Measurements from ENCODE around the gene KCND3.

KCND3 gene

DNA sequence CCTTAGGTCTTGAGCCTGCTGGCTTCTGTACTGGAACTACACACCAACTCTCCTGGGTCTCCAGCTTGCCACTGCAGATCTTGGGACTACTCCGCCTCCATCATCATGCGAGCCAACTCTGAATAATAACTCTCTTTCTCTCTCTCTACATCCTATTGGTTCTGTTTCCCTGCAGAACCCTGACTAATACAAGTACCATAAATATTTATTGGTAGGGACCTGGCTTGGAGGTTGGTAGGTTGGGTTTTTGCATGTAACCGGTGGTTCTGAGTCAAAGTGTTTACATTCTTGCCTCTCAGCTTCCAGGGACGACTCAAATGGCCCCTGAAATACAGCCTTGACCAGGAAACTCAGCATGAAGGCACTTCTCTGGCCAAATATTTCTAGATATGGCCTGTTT lies 110.4 kb downstream of the KCND3 start:
- Histone ChIP-seq H3K27ac (ENCODE audit: poor library complexity, severe bottlenecking) (no peak overlapping the region), H3K4me3 (ENCODE audit: severe bottlenecking) (no peak overlapping the region), H3K36me3 (ENCODE audit: low read depth) (no peaks in the 10 kb centered on the region), H3K9me3 (ENCODE audit: severe bottlenecking) (no peaks in the 10 kb centered on the region), H3K27me3 (ENCODE audit: insufficient read depth, poor library complexity, severe bottlenecking) (peaks cover 21% of the 10 kb centered on the region), H3K4me1 (ENCODE audit: insufficient read depth, poor library complexity, severe bottlenecking) (no peaks in the 10 kb centered on the region)
- DNase-seq (ENCODE audit: low spot score) (no peak), ATAC-seq (ENCODE audit: low read depth) (no peak)
- TF ChIP-seq, protein P1, sequence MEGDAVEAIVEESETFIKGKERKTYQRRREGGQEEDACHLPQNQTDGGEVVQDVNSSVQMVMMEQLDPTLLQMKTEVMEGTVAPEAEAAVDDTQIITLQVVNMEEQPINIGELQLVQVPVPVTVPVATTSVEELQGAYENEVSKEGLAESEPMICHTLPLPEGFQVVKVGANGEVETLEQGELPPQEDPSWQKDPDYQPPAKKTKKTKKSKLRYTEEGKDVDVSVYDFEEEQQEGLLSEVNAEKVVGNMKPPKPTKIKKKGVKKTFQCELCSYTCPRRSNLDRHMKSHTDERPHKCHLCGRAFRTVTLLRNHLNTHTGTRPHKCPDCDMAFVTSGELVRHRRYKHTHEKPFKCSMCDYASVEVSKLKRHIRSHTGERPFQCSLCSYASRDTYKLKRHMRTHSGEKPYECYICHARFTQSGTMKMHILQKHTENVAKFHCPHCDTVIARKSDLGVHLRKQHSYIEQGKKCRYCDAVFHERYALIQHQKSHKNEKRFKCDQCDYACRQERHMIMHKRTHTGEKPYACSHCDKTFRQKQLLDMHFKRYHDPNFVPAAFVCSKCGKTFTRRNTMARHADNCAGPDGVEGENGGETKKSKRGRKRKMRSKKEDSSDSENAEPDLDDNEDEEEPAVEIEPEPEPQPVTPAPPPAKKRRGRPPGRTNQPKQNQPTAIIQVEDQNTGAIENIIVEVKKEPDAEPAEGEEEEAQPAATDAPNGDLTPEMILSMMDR (IDR thresholded peaks at IDR 0.05; ENCODE audit: poor library complexity, severe bottlenecking), result no peak

DNA sequence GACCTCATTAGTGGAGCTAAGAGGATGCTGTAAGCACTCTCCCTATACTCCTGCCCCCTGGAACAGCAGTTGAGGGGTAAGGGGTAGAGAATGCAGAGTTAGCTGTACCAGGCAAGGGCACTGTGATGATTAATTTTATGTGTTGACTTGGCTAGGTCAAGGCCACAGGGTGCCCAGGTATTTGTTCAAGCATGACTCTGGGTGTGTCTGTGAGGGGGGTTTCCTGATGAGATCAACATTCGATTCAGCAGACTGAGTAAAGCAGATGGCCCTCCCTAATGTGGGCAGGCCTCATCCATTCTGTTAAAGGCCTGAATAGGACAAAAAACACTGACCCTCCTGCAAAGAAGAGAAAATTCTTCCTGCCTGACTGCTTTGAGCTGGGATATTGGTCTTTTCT lies 110.8 kb downstream of the KCND3 start:
- DNase-seq (ENCODE audit: low spot score) (no peak), ATAC-seq (ENCODE audit: low read depth) (peak; percentile 31; the same call in 1 of the 3 replicates)
- Histone ChIP-seq H3K27me3 (ENCODE audit: insufficient read depth, poor library complexity, severe bottlenecking) (peaks cover 25% of the 10 kb centered on the region), H3K4me3 (ENCODE audit: severe bottlenecking) (no peak overlapping the region), H3K4me1 (ENCODE audit: insufficient read depth, poor library complexity, severe bottlenecking) (no peaks in the 10 kb centered on the region), H3K27ac (ENCODE audit: poor library complexity, severe bottlenecking) (no peak overlapping the region), H3K36me3 (ENCODE audit: low read depth) (no peaks in the 10 kb centered on the region), H3K9me3 (ENCODE audit: severe bottlenecking) (no peaks in the 10 kb centered on the region)
- TF ChIP-seq, protein P1 (IDR thresholded peaks at IDR 0.05; ENCODE audit: poor library complexity, severe bottlenecking), result no peak

DNA sequence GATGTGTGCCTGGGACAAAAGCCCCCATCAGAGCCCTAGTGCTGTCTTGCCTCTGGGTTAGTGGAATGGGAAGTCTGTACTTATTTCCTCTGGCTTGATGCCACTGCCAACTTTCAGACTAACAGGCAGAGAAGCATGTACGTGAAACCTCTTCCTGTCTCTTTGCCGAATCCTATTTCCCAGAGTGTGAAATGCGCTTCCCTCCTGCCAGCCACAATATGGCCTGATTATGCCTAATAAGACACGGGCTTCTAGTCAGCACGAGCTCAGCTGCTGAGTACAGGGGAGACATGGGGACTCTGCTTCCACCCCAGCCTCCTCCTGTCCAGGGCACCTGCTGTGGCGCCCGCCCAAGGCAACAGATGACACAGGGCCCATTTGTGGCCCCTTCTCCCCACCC lies 111.4 kb downstream of the KCND3 start:
- TF ChIP-seq, protein P1 (IDR thresholded peaks at IDR 0.05; ENCODE audit: poor library complexity, severe bottlenecking), result no peak
- no peaks in the 10 kb centered on the region for H3K36me3 ChIP-seq (ENCODE audit: low read depth)
- no peak overlapping the region for H3K27ac ChIP-seq (ENCODE audit: poor library complexity, severe bottlenecking)
- H3K9me3 ChIP-seq (ENCODE audit: severe bottlenecking), result no peaks in the 10 kb centered on the region
- DNase-seq (ENCODE audit: low spot score) (no peak), ATAC-seq (ENCODE audit: low read depth) (no peak)
- H3K4me3 ChIP-seq (ENCODE audit: severe bottlenecking), result no peak overlapping the region
- H3K4me1 ChIP-seq (ENCODE audit: insufficient read depth, poor library complexity, severe bottlenecking), result no peaks in the 10 kb centered on the region
- H3K27me3 ChIP-seq (ENCODE audit: insufficient read depth, poor library complexity, severe bottlenecking), result peaks cover 29% of the 10 kb centered on the region

DNA sequence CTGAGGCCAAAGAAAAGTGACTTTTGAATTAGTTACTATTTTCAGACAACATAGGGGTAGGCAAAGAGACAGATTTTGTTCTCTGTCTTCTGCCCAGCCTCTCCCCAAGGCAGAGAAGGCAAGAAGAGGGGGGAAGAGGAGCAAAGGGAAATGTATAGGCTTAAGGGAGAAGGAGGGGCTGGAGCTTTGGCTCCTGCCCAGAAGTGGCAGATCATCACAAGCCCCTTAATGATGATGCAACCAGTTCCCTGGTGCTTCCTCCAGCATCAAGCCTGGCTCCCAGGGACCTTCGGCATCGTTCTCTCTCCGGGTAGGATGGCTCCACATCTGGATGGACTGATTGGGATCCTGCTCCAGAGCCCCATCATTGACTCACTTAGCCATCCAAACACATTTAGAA lies 112.8 kb downstream of the KCND3 start:
- no peak overlapping the region for H3K4me3 ChIP-seq (ENCODE audit: severe bottlenecking)

DNA sequence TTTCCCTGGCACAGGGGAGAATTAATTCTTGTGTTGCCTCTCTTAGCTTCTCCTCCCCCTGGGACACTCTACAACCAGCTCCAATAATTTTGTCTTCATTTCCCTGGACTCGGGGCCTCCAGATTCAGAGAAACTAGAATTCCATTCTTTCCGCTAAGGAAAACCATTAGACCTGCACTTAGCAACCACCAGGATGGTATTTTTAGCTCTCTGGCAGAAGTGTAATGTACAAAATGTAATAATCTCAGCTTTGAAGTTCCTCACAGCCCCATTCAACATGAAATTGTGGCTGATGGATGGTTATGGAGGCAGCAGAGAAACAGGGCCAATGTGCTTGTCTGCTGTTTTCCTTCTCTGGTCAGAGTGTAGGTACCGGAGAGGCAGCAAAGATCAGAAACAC lies 113.8 kb downstream of the KCND3 start:
- Histone ChIP-seq H3K9me3 (ENCODE audit: severe bottlenecking) (no peaks in the 10 kb centered on the region), H3K27me3 (ENCODE audit: insufficient read depth, poor library complexity, severe bottlenecking) (peaks cover 29% of the 10 kb centered on the region), H3K4me1 (ENCODE audit: insufficient read depth, poor library complexity, severe bottlenecking) (no peaks in the 10 kb centered on the region), H3K4me3 (ENCODE audit: severe bottlenecking) (no peak overlapping the region), H3K27ac (ENCODE audit: poor library complexity, severe bottlenecking) (no peak overlapping the region), H3K36me3 (ENCODE audit: low read depth) (no peaks in the 10 kb centered on the region)
- no peak for DNase-seq (ENCODE audit: low spot score)
- no peak for ATAC-seq (ENCODE audit: low read depth)
- TF ChIP-seq, protein P1 (IDR thresholded peaks at IDR 0.05; ENCODE audit: poor library complexity, severe bottlenecking), result no peak

More for the DNA sequence above, 112.8 kb downstream of the KCND3 start:
- Histone ChIP-seq H3K27me3 (ENCODE audit: insufficient read depth, poor library complexity, severe bottlenecking) (peaks cover 38% of the 10 kb centered on the region), H3K27ac (ENCODE audit: poor library complexity, severe bottlenecking) (no peak overlapping the region), H3K9me3 (ENCODE audit: severe bottlenecking) (no peaks in the 10 kb centered on the region), H3K36me3 (ENCODE audit: low read depth) (no peaks in the 10 kb centered on the region), H3K4me1 (ENCODE audit: insufficient read depth, poor library complexity, severe bottlenecking) (no peaks in the 10 kb centered on the region)
- DNase-seq (ENCODE audit: low spot score), result no peak
- no peak for ATAC-seq (ENCODE audit: low read depth)
- TF ChIP-seq, protein P1 (IDR thresholded peaks at IDR 0.05; ENCODE audit: poor library complexity, severe bottlenecking), result no peak
